ENCODE data around the gene CAPN2. TPM values are rescaled to one million over a fixed set of nuclear protein-coding genes. Genes with fewer than 3 reads are reported as not detected.

CAPN2 gene
- polyA plus RNA-seq, 1 experiment: 433 TPM

DNA sequence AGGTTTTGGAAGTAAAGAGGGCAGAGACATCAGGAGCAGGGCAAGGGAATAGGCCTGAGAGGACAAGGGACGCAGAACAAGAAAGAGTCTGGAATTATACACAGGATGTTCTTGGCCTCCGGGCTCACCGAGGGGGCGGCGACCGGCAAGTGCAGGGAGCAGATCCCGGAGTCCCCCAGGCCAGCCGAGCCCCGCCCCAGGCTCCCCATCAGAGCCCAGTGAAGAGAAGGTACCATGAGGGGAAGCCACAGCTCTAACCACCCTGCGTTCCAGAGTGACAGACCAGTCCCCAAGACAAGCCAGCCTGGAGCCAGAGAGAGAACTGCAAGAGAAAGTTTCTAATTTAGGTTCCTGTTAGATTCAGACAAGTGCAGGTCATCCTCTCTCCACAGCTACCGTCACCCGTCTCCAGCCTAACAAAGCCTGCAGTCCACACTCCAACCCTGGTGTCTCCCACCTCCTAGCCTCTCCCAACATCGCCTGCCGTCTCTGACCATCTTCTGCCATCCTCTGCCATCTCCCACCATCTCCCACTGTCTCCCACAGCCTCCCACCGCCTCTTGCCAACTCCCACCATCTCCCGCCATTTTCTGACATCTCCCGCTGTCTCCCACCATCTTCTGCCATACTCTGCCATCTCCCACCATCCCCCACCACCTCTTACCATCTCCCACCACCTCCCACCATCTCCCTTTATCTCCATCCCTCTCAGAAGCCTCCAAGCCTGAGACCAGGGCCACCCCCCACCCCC lies 42.5 kb downstream of the CAPN2 start:
- ChIA-PET CTCF (interaction anchor here (1.0 kb wide), 1 partner anchor 59 kb away, joined by 5 read pairs; no protein-coding TSS in a partner anchor), POLR2A (no interaction called here)
- Histone ChIP-seq H3K27ac (ENCODE audit: low read depth, low read length) (no peak overlapping the region), H3K27me3 (ENCODE audit: control insufficient read depth, insufficient read depth, low read length) (no peaks in the 10 kb centered on the region), H3K9me3 (ENCODE audit: control insufficient read depth, insufficient read depth, low read length) (no peaks in the 10 kb centered on the region), H3K4me3 (ENCODE audit: low read depth, low read length) (no peak overlapping the region)
- no peak for DNase-seq (ENCODE audit: low read depth, low spot score)
- TF ChIP-seq, protein P1, sequence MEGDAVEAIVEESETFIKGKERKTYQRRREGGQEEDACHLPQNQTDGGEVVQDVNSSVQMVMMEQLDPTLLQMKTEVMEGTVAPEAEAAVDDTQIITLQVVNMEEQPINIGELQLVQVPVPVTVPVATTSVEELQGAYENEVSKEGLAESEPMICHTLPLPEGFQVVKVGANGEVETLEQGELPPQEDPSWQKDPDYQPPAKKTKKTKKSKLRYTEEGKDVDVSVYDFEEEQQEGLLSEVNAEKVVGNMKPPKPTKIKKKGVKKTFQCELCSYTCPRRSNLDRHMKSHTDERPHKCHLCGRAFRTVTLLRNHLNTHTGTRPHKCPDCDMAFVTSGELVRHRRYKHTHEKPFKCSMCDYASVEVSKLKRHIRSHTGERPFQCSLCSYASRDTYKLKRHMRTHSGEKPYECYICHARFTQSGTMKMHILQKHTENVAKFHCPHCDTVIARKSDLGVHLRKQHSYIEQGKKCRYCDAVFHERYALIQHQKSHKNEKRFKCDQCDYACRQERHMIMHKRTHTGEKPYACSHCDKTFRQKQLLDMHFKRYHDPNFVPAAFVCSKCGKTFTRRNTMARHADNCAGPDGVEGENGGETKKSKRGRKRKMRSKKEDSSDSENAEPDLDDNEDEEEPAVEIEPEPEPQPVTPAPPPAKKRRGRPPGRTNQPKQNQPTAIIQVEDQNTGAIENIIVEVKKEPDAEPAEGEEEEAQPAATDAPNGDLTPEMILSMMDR (IDR thresholded peaks at IDR 0.05; ENCODE audit: low read depth, low read length): no peak

DNA sequence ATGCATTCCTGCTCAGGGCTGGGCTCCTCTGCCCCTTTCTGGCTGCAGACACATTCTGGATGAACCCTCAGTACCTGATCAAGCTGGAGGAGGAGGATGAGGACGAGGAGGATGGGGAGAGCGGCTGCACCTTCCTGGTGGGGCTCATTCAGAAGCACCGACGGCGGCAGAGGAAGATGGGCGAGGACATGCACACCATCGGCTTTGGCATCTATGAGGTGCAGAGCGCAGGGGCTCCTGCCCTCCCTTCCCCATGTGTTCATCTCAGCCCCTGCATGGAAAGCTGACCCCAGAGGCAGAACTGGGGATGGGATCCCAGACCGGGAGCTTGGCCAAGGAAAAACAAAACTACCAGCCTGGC lies 43.1 kb downstream of the CAPN2 start:
- ChIA-PET POLR2A (no interaction called here), CTCF (interaction anchor here (1.6 kb wide), 1 partner anchor 56 kb away, joined by 3 read pairs; no protein-coding TSS in a partner anchor)
- no peaks in the 10 kb centered on the region for H3K9me3 ChIP-seq (ENCODE audit: control insufficient read depth, insufficient read depth, low read length)
- DNase-seq (ENCODE audit: low read depth, low spot score): no peak
- TF ChIP-seq, protein P1 (IDR thresholded peaks at IDR 0.05; ENCODE audit: low read depth, low read length): no peak
- no peak overlapping the region for H3K4me3 ChIP-seq (ENCODE audit: low read depth, low read length)
- H3K27me3 ChIP-seq (ENCODE audit: control insufficient read depth, insufficient read depth, low read length): no peaks in the 10 kb centered on the region
- no peak overlapping the region for H3K27ac ChIP-seq (ENCODE audit: low read depth, low read length)

- ChIA-PET POLR2A (no interaction called here), CTCF (interaction anchor here (1.6 kb wide), 1 partner anchor 57 kb away, joined by 3 read pairs; no protein-coding TSS in a partner anchor)
- Histone ChIP-seq H3K27ac (ENCODE audit: low read depth, low read length) (no peak overlapping the region), H3K4me3 (ENCODE audit: low read depth, low read length) (no peak overlapping the region), H3K27me3 (ENCODE audit: control insufficient read depth, insufficient read depth, low read length) (no peaks in the 10 kb centered on the region), H3K9me3 (ENCODE audit: control insufficient read depth, insufficient read depth, low read length) (no peaks in the 10 kb centered on the region)
- no peak for DNase-seq (ENCODE audit: low read depth, low spot score)
- TF ChIP-seq, protein P1 (IDR thresholded peaks at IDR 0.05; ENCODE audit: low read depth, low read length): no peak
Measured at GRCh38 chr1:223755992-223756775, 43.8 kb downstream of the CAPN2 start.

GRCh38 chr1:223756806-223757700 lies 44.7 kb downstream of the CAPN2 start:
- no peaks in the 10 kb centered on the region for H3K27me3 ChIP-seq (ENCODE audit: control insufficient read depth, insufficient read depth, low read length)
- H3K4me3 ChIP-seq (ENCODE audit: low read depth, low read length): no peak overlapping the region
- TF ChIP-seq, protein P1 (IDR thresholded peaks at IDR 0.05; ENCODE audit: low read depth, low read length): no peak
- no peak for DNase-seq (ENCODE audit: low read depth, low spot score)
- H3K27ac ChIP-seq (ENCODE audit: low read depth, low read length): peak overlapping the region; percentile 31
- POLR2A ChIA-PET: interaction anchor here (0.7 kb wide), 1 partner anchor 39 kb away, joined by 4 read pairs; no protein-coding TSS in a partner anchor
- no peaks in the 10 kb centered on the region for H3K9me3 ChIP-seq (ENCODE audit: control insufficient read depth, insufficient read depth, low read length)
- CTCF ChIA-PET: interaction anchor here (1.6 kb wide), 1 partner anchor 58 kb away, joined by 3 read pairs; no protein-coding TSS in a partner anchor
